A673 (cell line): ENCODE results near the gene PPARGC1A.

Source experiments
- EZH2 ChIP-seq: fragments of 200-600 bp; sonication (generic); IDR thresholded peaks from 2 replicates; pipeline ENCODE4 v1.6.1; 2017; ENCODE audit warnings: borderline replicate concordance, low read depth, mild to moderate bottlenecking, mixed read lengths, antibody characterized with exemption, low read length; ENCODE audit not compliant: poor library complexity, severe bottlenecking
- TF ChIP-seq, protein P1 (sequence below): fragments of 300-800, 200-600 bp; sonication (generic); conservative IDR thresholded peaks from 2 replicates; pipeline ENCODE4 v1.5.1; 2017; ENCODE audit warnings: low read depth, mild to moderate bottlenecking, antibody characterized with exemption, low read length, moderate library complexity, mixed read lengths

DNA sequence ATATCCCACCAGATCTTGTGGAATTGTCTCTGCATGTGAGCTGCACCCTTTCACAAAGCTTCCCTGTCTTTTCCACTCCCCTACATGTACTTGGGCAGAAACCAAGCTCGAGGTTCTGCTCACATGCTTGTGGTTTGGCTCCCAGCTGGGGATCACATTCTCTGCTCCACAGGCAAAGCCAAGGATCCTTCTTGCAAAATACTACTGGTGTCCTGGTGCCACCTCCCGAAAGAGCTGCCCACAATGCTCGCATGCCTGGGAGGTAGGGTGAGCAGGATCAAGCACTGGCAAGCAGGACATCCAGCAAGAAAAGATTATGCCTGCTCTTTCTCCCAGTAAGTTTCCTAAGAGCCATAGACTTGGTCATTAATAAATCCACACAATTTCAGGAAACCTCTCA is 45.1 kb upstream of the PPARGC1A start:
- TF ChIP-seq, protein P1, sequence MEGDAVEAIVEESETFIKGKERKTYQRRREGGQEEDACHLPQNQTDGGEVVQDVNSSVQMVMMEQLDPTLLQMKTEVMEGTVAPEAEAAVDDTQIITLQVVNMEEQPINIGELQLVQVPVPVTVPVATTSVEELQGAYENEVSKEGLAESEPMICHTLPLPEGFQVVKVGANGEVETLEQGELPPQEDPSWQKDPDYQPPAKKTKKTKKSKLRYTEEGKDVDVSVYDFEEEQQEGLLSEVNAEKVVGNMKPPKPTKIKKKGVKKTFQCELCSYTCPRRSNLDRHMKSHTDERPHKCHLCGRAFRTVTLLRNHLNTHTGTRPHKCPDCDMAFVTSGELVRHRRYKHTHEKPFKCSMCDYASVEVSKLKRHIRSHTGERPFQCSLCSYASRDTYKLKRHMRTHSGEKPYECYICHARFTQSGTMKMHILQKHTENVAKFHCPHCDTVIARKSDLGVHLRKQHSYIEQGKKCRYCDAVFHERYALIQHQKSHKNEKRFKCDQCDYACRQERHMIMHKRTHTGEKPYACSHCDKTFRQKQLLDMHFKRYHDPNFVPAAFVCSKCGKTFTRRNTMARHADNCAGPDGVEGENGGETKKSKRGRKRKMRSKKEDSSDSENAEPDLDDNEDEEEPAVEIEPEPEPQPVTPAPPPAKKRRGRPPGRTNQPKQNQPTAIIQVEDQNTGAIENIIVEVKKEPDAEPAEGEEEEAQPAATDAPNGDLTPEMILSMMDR: no peak
- TF ChIP-seq EZH2: no peak
